BLaER1 (cell line): ENCODE measurements around the gene LPAR2.
"Not testable (repeated sequence)": the region's sequence is repeated elsewhere in the genome, so short reads cannot be mapped to it uniquely, and the experiment has no call there.

Experiments
- H3K27ac ChIP-seq: shearing (Covaris generic); formaldehyde crosslinking; 2 replicates; pipeline ENCODE4 v1.8.1; 2022
- H3K27me3 ChIP-seq: shearing (Covaris generic); formaldehyde crosslinking; 2 replicates; pipeline ENCODE4 v1.8.1; 2022
- H3K36me3 ChIP-seq: shearing (Covaris generic); formaldehyde crosslinking; 2 replicates; pipeline ENCODE4 v1.8.1; 2022
- H3K4me1 ChIP-seq: shearing (Covaris generic); formaldehyde crosslinking; 2 replicates; pipeline ENCODE4 v1.8.1; 2022
- H3K4me2 ChIP-seq: shearing (Covaris generic); formaldehyde crosslinking; 2 replicates; pipeline ENCODE4 v1.8.1; 2022
- H3K4me3 ChIP-seq: shearing (Covaris generic); formaldehyde crosslinking; 2 replicates; pipeline ENCODE4 v1.8.1; 2022
- H3K9ac ChIP-seq: shearing (Covaris generic); formaldehyde crosslinking; 2 replicates; pipeline ENCODE4 v1.8.1; 2022
- H3K9me3 ChIP-seq: shearing (Covaris generic); formaldehyde crosslinking; 2 replicates; pipeline ENCODE4 v1.8.1; 2022
- H4K20me1 ChIP-seq: shearing (Covaris generic); formaldehyde crosslinking; 2 replicates; pipeline ENCODE4 v1.8.1; 2022
- Cebpa-rat ChIP-seq: shearing (Covaris generic); IDR thresholded peaks from 2 replicates; pipeline ENCODE4 v1.8.1; 2022

The LPAR2 gene

GRCh38 chr19:19600793-19601330 is 27.2 kb downstream of the LPAR2 start:
- TF ChIP-seq Cebpa-rat, result no peak
- no peak overlapping the region for H3K9ac ChIP-seq
- H3K36me3 ChIP-seq, result no peaks in the 10 kb centered on the region
- peaks cover 72% of the 10 kb centered on the region for H3K4me1 ChIP-seq
- no peaks in the 10 kb centered on the region for H3K27me3 ChIP-seq
- H4K20me1 ChIP-seq, result no peaks in the 10 kb centered on the region
- H3K4me2 ChIP-seq, result peak overlapping the region; percentile 57
- no peaks in the 10 kb centered on the region for H3K9me3 ChIP-seq
- no peak overlapping the region for H3K4me3 ChIP-seq
- H3K27ac ChIP-seq, result peak overlapping the region; percentile 29; the same call in 1 of the 2 replicates

DNA sequence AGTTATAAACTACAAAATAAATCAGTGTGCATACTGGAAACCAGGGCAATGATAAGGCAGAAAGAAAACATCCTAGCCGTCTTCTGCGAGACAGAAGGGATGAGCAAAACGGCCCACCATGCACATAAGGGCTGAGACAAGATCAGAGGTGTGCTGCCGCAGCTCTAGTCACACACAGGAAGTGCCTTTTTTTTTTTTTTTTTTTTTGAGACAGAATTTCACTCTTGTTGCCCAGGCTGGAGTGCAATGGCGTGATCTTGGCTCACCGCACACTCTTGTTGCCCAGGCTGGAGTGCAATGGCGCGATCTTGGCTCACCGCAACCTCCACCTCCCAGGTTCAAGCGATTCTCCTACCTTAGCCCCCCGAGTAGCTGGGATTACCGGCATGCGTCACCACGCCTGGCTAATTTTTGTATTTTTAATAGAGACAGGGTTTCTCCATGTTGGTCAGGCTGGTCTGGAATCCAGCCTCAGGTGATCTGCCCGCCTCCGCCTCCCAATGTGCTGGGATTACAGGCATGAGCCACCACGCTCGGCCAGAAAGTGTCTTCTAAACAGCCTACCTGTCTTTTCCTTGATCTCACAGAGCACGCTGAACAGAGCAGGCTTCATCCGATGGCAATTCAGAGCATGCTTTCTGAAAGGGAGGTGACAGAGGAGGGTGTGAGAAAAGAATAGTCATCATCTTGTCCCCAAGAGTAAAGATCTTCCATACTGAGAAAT is 29.1 kb downstream of the LPAR2 start:
- 0 out of 2 replicates have a peak overlapping the region, but pooled peaks have one; percentile 53 for H3K27ac ChIP-seq
- not testable (repeated sequence) for H4K20me1 ChIP-seq, H3K36me3 ChIP-seq, H3K4me3 ChIP-seq, H3K9ac ChIP-seq, H3K27me3 ChIP-seq, H3K9me3 ChIP-seq
- H3K4me2 ChIP-seq, result peak overlapping the region; percentile 54
- peaks cover 77% of the 10 kb centered on the region for H3K4me1 ChIP-seq

DNA sequence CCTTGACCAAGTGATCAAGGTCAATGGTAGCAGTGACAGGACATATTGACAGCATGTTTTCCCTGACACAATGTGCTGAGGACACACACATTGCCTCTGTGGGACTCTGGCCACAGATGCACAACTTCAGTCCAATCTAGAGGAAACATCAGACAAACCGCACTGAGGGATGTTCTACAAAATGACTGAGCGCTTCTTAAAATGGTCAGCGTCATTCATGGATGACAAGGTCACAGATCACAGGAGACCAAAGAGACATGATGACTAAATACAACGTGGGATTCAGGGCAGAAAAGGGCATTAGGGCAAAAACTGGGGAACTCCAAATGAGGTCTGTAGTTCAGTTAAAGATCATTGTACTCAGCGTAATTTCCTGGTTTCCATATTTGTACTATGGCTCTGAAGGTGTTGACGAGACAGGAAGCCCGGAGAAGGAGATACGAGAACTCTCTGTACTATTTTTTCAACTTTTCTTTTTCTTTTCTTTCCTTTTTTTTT is 30.2 kb downstream of the LPAR2 start:
- H4K20me1 ChIP-seq, result no peaks in the 10 kb centered on the region
- H3K9ac ChIP-seq, result no peak overlapping the region
- H3K27ac ChIP-seq, result peak overlapping the region; percentile 41
- no peaks in the 10 kb centered on the region for H3K9me3 ChIP-seq
- H3K36me3 ChIP-seq, result peaks cover 9% of the 10 kb centered on the region; the same call in 1 of the 2 replicates
- no peaks in the 10 kb centered on the region for H3K27me3 ChIP-seq
- TF ChIP-seq Cebpa-rat, result no peak
- no peak overlapping the region for H3K4me3 ChIP-seq
- H3K4me2 ChIP-seq, result peak overlapping the region; percentile 54
- H3K4me1 ChIP-seq, result peaks cover 70% of the 10 kb centered on the region

GRCh38 chr19:19595171-19595701 is 32.8 kb downstream of the LPAR2 start:
- H3K4me3 ChIP-seq, result no peak overlapping the region
- H3K4me2 ChIP-seq, result no peak overlapping the region
- H3K9me3 ChIP-seq, result no peaks in the 10 kb centered on the region
- no peak overlapping the region for H3K27ac ChIP-seq
- H3K9ac ChIP-seq, result no peak overlapping the region
- H3K36me3 ChIP-seq, result peaks cover 17% of the 10 kb centered on the region; the same call in 1 of the 2 replicates
- TF ChIP-seq Cebpa-rat, result no peak
- no peaks in the 10 kb centered on the region for H4K20me1 ChIP-seq
- H3K4me1 ChIP-seq, result peaks cover 59% of the 10 kb centered on the region
- no peaks in the 10 kb centered on the region for H3K27me3 ChIP-seq

GRCh38 chr19:19594381-19594780 is 33.6 kb downstream of the LPAR2 start:
- Histone ChIP-seq H3K27ac (no peak overlapping the region), H3K27me3 (no peaks in the 10 kb centered on the region), H4K20me1 (no peaks in the 10 kb centered on the region), H3K4me3 (no peak overlapping the region), H3K9ac (no peak overlapping the region), H3K9me3 (no peaks in the 10 kb centered on the region), H3K4me1 (peaks cover 55% of the 10 kb centered on the region), H3K36me3 (peaks cover 17% of the 10 kb centered on the region; the same call in 1 of the 2 replicates), H3K4me2 (no peak overlapping the region)
- no peak for TF ChIP-seq Cebpa-rat

DNA sequence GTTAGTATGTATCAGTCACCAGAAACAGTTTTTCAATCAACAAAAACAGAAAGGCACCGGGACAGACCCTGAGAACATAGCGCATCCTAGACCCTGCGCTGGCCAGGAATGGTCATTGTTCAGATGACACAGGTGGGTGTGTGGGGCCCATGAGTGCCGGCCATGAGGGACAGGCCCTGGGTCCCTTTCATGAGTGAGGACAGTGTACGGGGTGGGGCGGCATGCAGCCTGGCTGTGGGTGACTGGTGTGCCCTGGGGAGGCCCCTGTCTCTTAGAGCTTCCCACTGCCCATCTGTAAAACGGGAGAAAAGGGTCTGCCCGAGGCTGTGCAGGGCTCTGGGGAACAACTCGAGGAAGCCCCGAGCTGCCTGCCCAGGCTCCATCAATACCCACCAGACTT is 35.3 kb downstream of the LPAR2 start:
- H3K9me3 ChIP-seq, result no peaks in the 10 kb centered on the region
- no peaks in the 10 kb centered on the region for H4K20me1 ChIP-seq
- H3K9ac ChIP-seq, result no peak overlapping the region
- H3K36me3 ChIP-seq, result peaks cover 17% of the 10 kb centered on the region; the same call in 1 of the 2 replicates
- TF ChIP-seq Cebpa-rat, result no peak
- H3K27me3 ChIP-seq, result no peaks in the 10 kb centered on the region
- H3K27ac ChIP-seq, result no peak overlapping the region
- no peak overlapping the region for H3K4me2 ChIP-seq
- H3K4me3 ChIP-seq, result no peak overlapping the region
- H3K4me1 ChIP-seq, result peaks cover 38% of the 10 kb centered on the region

DNA sequence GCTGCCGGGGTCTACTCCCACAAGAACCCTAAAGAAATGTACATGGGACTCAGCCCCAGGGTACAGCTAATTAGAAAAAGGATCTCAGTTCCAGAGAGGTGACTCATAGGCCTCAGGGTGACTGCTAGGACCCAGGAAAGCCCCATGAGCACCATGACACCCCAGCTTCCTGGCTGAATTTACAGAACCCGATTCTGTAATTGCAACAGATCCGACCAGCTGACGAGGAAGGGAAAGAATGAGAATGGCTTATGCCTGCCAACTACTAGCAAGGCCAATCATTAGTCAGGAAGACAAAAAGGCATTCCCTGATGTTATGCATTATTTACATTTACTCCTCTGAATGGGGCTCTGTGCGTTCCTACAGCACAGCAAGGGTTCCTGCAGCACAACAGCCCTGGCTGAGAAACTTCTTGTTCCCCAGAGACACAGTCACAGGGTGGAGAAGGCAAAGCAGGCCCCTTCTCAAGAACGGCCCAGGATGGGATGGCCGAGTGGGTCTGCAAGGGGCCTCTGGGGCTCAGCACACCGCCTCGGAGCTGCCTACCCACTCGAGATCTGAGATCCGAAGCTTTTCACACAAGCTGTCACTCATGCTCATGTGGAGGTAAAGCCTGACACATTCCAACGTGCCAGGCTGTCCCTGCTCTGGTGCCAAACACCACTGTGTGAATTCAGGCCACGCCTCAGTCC is 36.7 kb downstream of the LPAR2 start:
- no peak for TF ChIP-seq Cebpa-rat
- Histone ChIP-seq H3K27ac (no peak overlapping the region), H3K9me3 (no peaks in the 10 kb centered on the region), H3K4me2 (peak overlapping the region; percentile 16; the same call in 1 of the 2 replicates), H4K20me1 (no peaks in the 10 kb centered on the region), H3K4me1 (peaks cover 24% of the 10 kb centered on the region), H3K9ac (no peak overlapping the region), H3K27me3 (no peaks in the 10 kb centered on the region), H3K4me3 (no peak overlapping the region), H3K36me3 (peaks cover 17% of the 10 kb centered on the region; the same call in 1 of the 2 replicates)

DNA sequence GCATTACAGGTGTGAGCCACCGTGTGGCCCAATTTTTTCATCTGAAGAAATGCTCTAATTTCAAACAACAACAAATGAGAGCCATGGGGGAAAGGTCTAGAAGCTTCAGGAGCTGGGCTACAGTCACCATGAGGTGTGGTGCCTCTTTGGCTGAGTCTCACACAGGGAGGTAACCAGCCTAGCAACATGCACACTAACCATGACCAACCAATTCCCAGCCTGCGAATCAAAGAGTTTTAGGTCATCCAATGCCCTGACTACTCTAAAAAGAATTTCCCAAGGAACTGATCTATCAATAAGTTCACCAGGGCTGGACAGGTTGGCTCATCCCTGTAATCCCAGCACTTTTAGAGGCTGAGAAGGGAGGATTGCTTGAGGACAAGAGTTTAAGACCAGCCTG is 39.5 kb downstream of the LPAR2 start:
- Histone ChIP-seq H4K20me1 (no peaks in the 10 kb centered on the region), H3K9me3 (no peaks in the 10 kb centered on the region), H3K4me2 (no peak overlapping the region), H3K9ac (no peak overlapping the region), H3K4me1 (peaks cover 16% of the 10 kb centered on the region), H3K27ac (no peak overlapping the region), H3K36me3 (peaks cover 15% of the 10 kb centered on the region; the same call in 1 of the 2 replicates), H3K4me3 (no peak overlapping the region), H3K27me3 (no peaks in the 10 kb centered on the region)
- TF ChIP-seq Cebpa-rat, result no peak

GRCh38 chr19:19587771-19588170 is 40.2 kb downstream of the LPAR2 start:
- no peak overlapping the region for H3K4me3 ChIP-seq
- no peaks in the 10 kb centered on the region for H4K20me1 ChIP-seq
- no peak overlapping the region for H3K9ac ChIP-seq
- no peak for TF ChIP-seq Cebpa-rat
- H3K4me2 ChIP-seq, result no peak overlapping the region
- H3K27ac ChIP-seq, result no peak overlapping the region
- H3K4me1 ChIP-seq, result peaks cover 16% of the 10 kb centered on the region
- H3K9me3 ChIP-seq, result no peaks in the 10 kb centered on the region
- H3K27me3 ChIP-seq, result no peaks in the 10 kb centered on the region
- peaks cover 7% of the 10 kb centered on the region; the same call in 1 of the 2 replicates for H3K36me3 ChIP-seq
